Measurements from ENCODE around the gene CBX1.
"Not testable (repeated sequence)": the region's sequence is repeated elsewhere in the genome, so short reads cannot be mapped to it uniquely, and the experiment has no call there.

Gene CBX1

GRCh38 chr17:48072811-48073210, 28.5 kb downstream of the CBX1 start:
- DNase-seq (ENCODE audit: low read depth) = not testable (repeated sequence)

GRCh38 chr17:48071654-48072053, 29.6 kb downstream of the CBX1 start:
- no peak for DNase-seq (ENCODE audit: low read depth)

- no peak for DNase-seq (ENCODE audit: low read depth)
Measured at GRCh38 chr17:48070195-48070594, 31.1 kb downstream of the CBX1 start.

GRCh38 chr17:48068491-48068961, 32.8 kb downstream of the CBX1 start:
- no peak for DNase-seq (ENCODE audit: low read depth)

GRCh38 chr17:48067808-48068207, 33.5 kb downstream of the CBX1 start:
- not testable (repeated sequence) for DNase-seq (ENCODE audit: low read depth)

- DNase-seq (ENCODE audit: low read depth) = no peak
Measured at GRCh38 chr17:48067245-48067644, 34.0 kb downstream of the CBX1 start.

- no peak for DNase-seq (ENCODE audit: low read depth)
Measured at GRCh38 chr17:48066656-48067055, 34.6 kb downstream of the CBX1 start.

GRCh38 chr17:48066192-48066591, 35.1 kb downstream of the CBX1 start:
- no peak for DNase-seq (ENCODE audit: low read depth)

GRCh38 chr17:48064638-48065037, 36.6 kb downstream of the CBX1 start:
- DNase-seq (ENCODE audit: low read depth) = no peak

- no peak for DNase-seq (ENCODE audit: low read depth)
Measured at GRCh38 chr17:48062273-48062672, 39.0 kb downstream of the CBX1 start.

GRCh38 chr17:48060249-48060648, 41.0 kb downstream of the CBX1 start:
- DNase-seq (ENCODE audit: low read depth) = no peak

GRCh38 chr17:48059125-48059668, 42.1 kb downstream of the CBX1 start:
- no peak for DNase-seq (ENCODE audit: low read depth)

GRCh38 chr17:48058393-48059124, 42.7 kb downstream of the CBX1 start:
- no peak for DNase-seq (ENCODE audit: low read depth)

GRCh38 chr17:48057626-48058025, 43.7 kb downstream of the CBX1 start:
- DNase-seq (ENCODE audit: low read depth) = no peak

GRCh38 chr17:48056879-48057278, 44.4 kb downstream of the CBX1 start:
- no peak for DNase-seq (ENCODE audit: low read depth)

GRCh38 chr17:48056246-48056745, 45.0 kb downstream of the CBX1 start:
- no peak for DNase-seq (ENCODE audit: low read depth)

GRCh38 chr17:48055531-48056245, 45.6 kb downstream of the CBX1 start:
- no peak for DNase-seq (ENCODE audit: low read depth)

GRCh38 chr17:48054238-48055185, 46.8 kb downstream of the CBX1 start:
- DNase-seq (ENCODE audit: low read depth) = no peak

GRCh38 chr17:48053758-48054237, 47.5 kb downstream of the CBX1 start:
- DNase-seq (ENCODE audit: low read depth) = no peak

- DNase-seq (ENCODE audit: low read depth) = no peak
Measured at GRCh38 chr17:48052956-48053757, 48.1 kb downstream of the CBX1 start.

Data from non-pigmented ciliary epithelial cell (primary cell).